HUES6 (cell line): ENCODE results near the gene ING1.

Experiments
- H3K27ac ChIP-seq: 2 replicates; pipeline ENCODE4 v1.7.0; 2013; ENCODE audit warnings: low read depth, mild to moderate bottlenecking, low read length, inconsistent platforms
- H3K27me3 ChIP-seq: 2 replicates; pipeline ENCODE4 v1.6.1; 2013; ENCODE audit warnings: low read length; ENCODE audit not compliant: control insufficient read depth, insufficient read depth
- H3K36me3 ChIP-seq: 2 replicates; pipeline ENCODE4 v1.6.1; 2013; ENCODE audit warnings: low read length; ENCODE audit not compliant: control insufficient read depth, insufficient read depth
- H3K4me1 ChIP-seq: 2 replicates; pipeline ENCODE4 v1.6.1; 2013; ENCODE audit warnings: low read length; ENCODE audit not compliant: control insufficient read depth, insufficient read depth
- H3K4me3 ChIP-seq: 2 replicates; pipeline ENCODE4 v1.5.1; 2013; ENCODE audit warnings: low read depth, low read length
- H3K9ac ChIP-seq: one replicate; pipeline ENCODE4 v1.6.1; 2013; ENCODE audit warnings: mild to moderate bottlenecking, low read length
- H3K9me3 ChIP-seq: 2 replicates; pipeline ENCODE4 v1.6.1; 2013; ENCODE audit warnings: low read depth, low read length; ENCODE audit not compliant: control insufficient read depth, insufficient read depth

ING1 gene

DNA sequence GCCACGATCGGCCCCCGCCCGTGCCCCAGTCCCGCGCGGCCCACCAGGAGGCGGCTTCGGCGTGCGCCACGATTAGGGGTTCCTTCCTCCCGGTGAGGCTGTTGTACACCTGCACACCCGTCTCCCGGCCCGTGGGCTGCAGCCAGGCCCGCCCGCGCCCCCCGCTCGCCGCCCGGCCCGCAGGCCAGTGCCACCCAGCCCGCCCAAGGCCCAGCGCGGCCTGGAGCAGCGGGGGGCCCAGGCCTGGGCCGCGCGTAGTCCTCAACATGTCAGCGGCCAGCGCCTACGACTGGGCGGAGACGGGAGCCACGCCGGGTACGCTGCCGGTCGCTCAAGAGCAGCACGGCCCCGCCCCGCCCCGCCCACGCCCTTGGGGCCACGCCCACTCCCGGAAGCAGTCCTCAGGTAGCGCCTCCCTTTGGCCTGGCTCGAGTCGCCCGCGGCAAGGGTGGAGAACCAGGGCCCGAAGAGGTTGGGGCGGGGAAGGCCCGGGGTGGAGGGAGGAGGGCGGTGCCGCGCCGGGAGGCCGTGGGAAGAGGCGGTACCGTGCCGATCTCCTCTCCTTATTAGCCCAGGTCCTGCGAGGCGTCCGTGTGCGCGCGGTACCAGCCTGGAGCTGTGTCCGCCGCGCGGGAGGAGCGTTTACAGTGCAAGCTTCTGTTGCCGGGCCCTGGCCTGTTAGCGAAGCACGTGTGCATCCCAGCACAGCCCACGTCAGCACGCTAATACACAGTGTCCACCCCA is 7.5 kb upstream of the ING1 start, which contains the start of gene CARS2:
CARS2 (minus strand) TSS at position 291 of the 744 bp plus-strand sequence; CDS start at position 268, 23 bp downstream.
- H3K9ac ChIP-seq: peak within 1 kb of the TSS; percentile 90
- peaks cover 23% of the 10 kb centered on the region for H3K36me3 ChIP-seq
- H3K27me3 ChIP-seq: no peaks in the 10 kb centered on the region
- H3K9me3 ChIP-seq: no peaks in the 10 kb centered on the region
- H3K4me1 ChIP-seq: peaks cover 11% of the 10 kb centered on the region
- H3K27ac ChIP-seq: no peak within 1 kb of the TSS
- H3K4me3 ChIP-seq: peak within 1 kb of the TSS; percentile 84

DNA sequence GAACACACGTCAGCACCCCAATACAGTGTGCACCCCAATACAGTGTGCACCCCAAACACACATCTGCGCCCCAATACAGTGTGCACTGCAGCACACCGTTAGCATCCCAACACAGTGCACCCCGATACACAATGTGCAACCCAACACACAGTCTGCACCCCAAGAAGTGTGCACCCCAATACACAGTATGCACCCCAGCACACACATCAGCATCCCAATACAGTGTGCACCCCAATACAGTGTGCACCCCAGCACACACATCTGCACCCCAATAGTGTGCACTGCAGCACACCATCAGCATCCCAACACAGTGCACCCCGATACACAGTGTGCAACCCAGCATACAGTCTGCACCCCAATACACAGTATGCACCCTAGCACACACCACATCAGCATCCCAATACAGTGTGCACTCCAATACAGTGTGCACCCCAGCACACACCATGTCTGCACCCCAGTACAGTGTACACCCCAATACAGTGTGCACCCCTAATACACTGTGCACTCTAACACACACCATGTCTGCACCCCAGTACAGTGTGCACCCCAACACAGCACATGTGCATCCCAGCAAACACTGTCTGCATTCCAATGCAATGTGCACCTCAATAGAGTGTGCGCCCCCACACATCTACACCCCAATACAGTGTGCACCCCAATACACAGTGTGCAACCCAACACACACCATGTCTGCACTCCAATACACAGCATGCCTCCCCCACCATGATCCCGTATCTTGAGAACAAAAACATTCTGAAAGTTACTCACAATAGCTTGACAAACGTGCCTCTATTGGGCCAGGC is 6.7 kb upstream of the ING1 start:
- Histone ChIP-seq H3K4me3 (peak overlapping the region; percentile 58), H3K9me3 (no peaks in the 10 kb centered on the region), H3K27me3 (no peaks in the 10 kb centered on the region), H3K4me1 (peaks cover 13% of the 10 kb centered on the region), H3K9ac (peak overlapping the region; percentile 41), H3K36me3 (peaks cover 16% of the 10 kb centered on the region; the same call in 1 of the 2 replicates), H3K27ac (no peak overlapping the region)

DNA sequence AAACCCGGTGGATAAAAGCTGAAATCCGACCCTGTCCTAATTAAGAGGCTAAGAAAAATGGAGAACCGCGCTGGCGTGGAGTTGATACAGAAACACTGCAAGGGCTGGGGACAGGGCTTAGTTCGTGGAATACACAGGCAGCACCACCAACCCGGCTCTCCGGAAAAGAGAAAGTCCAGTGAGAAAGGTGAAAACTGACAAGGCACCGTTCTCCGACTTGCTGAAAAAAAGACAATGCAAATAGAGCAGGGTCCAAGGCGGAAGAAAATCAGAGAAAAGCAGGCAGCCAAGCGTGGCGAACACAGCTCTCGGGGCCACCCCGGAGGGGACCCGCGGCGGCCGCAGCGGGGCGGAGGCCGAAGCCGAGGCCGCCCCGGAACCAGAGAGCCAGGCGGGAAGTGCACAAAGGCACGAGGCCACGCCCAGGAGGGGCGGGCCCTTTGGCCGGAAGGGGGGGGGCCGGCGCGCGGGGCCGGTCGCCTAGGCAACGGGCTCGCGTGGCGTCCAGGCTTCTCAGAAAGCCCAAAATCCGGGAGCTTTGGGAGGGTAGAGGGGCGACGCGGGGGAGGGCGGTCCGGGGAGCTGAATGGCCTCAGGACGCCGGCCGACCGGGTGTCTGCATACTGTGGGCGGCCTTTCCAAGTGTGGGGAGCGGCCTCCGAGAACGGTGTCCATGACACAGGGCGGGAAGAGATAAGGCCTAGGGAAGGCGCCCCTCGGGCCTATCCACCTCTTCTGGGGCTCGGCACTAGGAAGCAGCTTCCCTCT is 1.2 kb upstream of the ING1 start:
- Histone ChIP-seq H3K36me3 (no peaks in the 10 kb centered on the region), H3K9ac (peak overlapping the region; percentile 94), H3K27ac (peak overlapping the region; percentile 98), H3K9me3 (no peaks in the 10 kb centered on the region), H3K27me3 (no peaks in the 10 kb centered on the region), H3K4me3 (peak overlapping the region; percentile 95), H3K4me1 (peaks cover 4% of the 10 kb centered on the region; the same call in 1 of the 2 replicates)

DNA sequence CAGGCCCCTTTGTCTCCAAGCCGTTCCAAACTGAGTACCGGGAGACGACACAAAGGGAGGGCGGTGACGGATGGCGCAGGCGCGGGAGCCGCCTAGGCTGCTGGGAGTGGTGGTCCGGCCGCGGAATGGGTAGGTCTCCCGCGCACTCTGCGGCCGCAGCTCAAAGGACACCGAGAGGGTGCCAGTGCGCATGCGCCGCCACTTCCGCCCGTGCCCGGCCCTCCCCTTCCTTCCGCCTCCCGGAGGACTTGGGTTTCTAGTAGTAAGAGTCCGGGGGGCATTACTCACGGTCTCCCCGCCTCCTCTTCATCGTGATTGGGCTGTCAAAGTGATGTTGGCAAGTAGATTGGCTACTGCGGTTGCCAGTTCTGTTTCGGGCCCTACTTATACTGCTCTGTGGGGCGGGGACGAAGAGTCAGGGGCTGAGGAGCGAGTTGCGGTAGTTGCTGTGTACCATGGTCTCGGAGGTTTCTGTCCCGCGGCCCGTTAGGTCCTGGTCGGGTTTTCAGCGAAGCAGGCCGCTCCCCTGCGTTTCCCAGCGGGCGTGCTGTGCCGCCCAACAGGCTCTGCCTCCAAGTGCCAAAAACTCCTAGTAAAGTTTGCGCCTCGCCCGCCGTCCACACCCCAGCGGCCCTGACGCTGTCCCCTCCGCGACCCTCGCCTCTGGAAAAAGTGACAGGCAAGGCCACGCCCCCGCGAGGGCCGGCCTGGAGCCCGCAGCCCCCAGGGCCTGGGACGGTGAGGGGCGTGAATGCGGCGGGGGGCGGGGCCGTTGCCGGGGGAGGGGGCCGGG is 455 bp upstream of the ING1 start:
- Histone ChIP-seq H3K4me3 (peak overlapping the region; percentile 95), H3K27me3 (no peaks in the 10 kb centered on the region), H3K36me3 (no peaks in the 10 kb centered on the region), H3K27ac (peak overlapping the region; percentile 98), H3K4me1 (peaks cover 12% of the 10 kb centered on the region; the same call in 1 of the 2 replicates), H3K9me3 (no peaks in the 10 kb centered on the region), H3K9ac (peak overlapping the region; percentile 94)

DNA sequence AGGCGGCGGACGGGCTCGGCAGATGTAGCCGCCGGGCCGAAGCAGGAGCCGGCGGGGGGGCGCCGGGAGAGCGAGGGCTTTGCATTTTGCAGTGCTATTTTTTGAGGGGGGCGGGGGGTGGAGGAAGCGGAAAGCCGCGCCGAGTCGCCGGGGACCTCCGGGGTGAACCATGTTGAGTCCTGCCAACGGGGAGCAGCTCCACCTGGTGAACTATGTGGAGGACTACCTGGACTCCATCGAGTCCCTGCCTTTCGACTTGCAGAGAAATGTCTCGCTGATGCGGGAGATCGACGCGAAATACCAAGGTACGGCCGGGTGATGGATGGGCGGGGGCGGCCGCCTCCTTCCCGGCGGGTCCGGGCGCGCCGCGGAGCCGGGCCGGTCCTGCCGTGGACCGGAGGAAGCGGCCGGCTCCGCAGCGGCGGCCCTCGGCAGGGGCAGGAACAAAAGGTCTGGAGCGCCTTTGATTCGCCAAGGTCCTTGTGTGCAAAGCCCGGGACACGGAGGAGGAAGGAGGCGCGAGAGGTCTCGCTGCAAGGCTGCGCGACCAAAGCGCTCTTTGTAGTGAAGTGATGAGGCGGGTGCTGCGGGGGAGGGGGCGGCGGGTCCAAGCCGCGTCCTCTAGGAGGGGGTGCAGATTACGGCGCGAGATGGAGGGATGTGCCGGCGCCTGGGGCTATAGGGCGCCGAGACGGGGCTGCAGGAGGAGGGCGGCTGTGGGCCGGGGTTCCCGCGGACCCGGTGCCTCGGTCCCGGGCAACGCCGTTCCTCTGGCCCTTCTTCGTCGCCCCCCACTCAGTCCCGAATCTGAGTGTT is 689 bp downstream of the ING1 start:
- Histone ChIP-seq H3K9ac (peak overlapping the region; percentile 89), H3K4me1 (peaks cover 13% of the 10 kb centered on the region; the same call in 1 of the 2 replicates), H3K27me3 (no peaks in the 10 kb centered on the region), H3K9me3 (no peaks in the 10 kb centered on the region), H3K36me3 (peaks cover 2% of the 10 kb centered on the region), H3K27ac (peak overlapping the region; percentile 76; the same call in 1 of the 2 replicates), H3K4me3 (peak overlapping the region; percentile 95)

DNA sequence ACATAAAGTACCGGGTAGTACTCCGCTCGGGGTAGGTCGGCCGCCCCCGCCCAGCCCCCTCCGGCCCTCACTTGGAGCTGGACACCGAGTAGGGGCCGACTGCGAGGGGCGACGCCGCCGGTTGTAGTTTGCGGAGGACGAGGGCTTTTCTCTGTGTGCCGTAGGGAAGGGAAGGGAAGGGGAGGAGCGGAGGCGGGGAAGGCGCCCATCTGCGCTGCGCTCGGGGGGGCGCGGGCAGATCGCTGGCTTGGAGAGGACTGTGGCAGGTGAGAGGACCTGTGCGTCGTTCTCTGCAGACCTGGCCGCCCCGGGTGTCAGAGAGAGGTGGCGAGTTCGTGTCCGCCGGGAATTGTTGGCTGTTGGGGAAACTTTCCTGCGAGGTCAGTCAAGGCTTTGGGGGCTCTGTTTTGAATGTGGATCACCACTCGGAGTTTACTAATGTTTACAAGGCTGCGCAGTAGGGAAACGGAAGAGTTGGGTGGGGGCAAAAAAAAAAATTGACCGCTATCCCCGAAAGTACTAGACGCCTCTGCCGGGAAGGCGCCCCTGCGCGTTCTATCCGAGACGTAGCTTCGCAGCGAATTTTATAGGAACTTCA is 1.4 kb downstream of the ING1 start:
- peak overlapping the region; percentile 76; the same call in 1 of the 2 replicates for H3K27ac ChIP-seq
- H3K4me1 ChIP-seq: peaks cover 13% of the 10 kb centered on the region; the same call in 1 of the 2 replicates
- H3K9me3 ChIP-seq: no peaks in the 10 kb centered on the region
- H3K4me3 ChIP-seq: peak overlapping the region; percentile 95
- peak overlapping the region; percentile 89 for H3K9ac ChIP-seq
- H3K27me3 ChIP-seq: no peaks in the 10 kb centered on the region
- H3K36me3 ChIP-seq: peaks cover 9% of the 10 kb centered on the region

DNA sequence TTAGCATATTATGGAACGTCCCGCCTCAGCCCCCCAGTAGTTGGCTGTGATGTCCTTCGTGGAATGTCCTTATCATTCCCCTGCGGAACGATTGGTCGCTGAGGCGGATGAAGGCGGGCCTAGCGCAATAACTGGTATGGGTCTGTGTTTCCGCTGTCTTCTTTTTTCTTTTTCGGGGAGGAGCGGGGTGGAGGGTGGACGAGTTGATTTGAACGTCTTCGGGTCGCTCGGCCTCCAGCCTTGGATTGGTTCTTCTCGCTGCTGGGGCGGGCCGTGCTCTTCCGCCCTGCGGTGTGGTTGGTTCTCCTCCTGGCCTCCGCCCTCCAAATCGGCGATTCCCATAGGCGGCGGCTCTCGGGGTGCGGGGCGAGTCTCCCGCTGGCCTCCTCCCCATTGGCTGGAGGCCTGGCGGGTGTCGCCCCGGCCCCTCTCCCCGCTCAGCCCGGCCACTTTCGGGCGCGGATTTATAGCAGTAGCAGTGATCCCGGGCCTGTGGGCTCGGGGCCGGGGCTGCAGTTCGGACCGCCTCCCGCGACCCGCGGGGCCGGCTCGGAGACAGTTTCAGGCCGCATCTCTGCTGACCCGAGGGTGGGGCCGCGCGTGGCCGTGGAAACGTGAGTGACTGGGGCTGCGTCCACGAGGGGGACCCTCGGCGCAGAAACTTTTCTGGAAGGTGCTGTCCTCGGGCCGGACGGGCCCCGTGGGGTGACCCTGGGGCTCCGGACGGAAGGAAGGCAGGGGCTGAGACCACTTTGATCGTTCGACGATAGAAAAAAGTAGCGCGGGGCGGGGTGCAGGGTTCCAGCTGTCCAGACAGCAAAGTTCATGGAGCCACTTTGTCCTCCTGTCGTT is 2.1 kb downstream of the ING1 start:
- Histone ChIP-seq H3K4me1 (peaks cover 13% of the 10 kb centered on the region; the same call in 1 of the 2 replicates), H3K9me3 (no peaks in the 10 kb centered on the region), H3K4me3 (peak overlapping the region; percentile 95), H3K9ac (peak overlapping the region; percentile 71), H3K36me3 (peaks cover 16% of the 10 kb centered on the region), H3K27me3 (no peaks in the 10 kb centered on the region), H3K27ac (peak overlapping the region; percentile 66; the same call in 1 of the 2 replicates)

DNA sequence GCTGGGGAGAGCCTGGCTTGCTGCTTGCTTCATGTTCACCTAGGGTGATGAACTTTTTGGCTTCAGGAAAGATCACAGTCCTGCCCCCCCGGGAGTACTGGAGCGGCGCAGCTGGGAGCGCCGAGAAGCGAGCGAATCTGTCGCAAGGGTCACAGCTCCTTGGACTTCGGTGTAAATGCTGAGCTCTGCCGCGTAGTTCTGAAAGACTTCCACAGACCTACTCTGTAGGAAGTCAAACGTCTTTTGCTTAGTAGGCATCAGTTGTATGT is 2.7 kb downstream of the ING1 start:
- H3K27me3 ChIP-seq: no peaks in the 10 kb centered on the region
- H3K27ac ChIP-seq: no peak overlapping the region; the same call in 1 of the 2 replicates
- peak overlapping the region; percentile 78 for H3K4me3 ChIP-seq
- peak overlapping the region; percentile 71 for H3K9ac ChIP-seq
- H3K9me3 ChIP-seq: no peaks in the 10 kb centered on the region
- H3K4me1 ChIP-seq: peaks cover 13% of the 10 kb centered on the region; the same call in 1 of the 2 replicates
- peaks cover 21% of the 10 kb centered on the region for H3K36me3 ChIP-seq
